Caco-2 (cell line): ENCODE results near the gene SEZ6. TPM values are rescaled to one million over a fixed set of nuclear protein-coding genes. Genes with fewer than 3 reads are reported as not detected.

ENCODE experiments used
- BruUV-seq: library from RNA; stranded (reverse); fragments of 400-500 nt; replicated peaks from 2 replicates; lab custom pipeline; 2021; lab: Mats Ljungman, UMichigan
- CTCF ChIA-PET: fragments of 300-600 bp; sonication (Branson Sonifier 250); formaldehyde crosslinking; loops from one replicate; lab custom pipeline; 2022; ENCODE audit warnings: antibody characterized with exemption; lab: Charles Lee
- POLR2A ChIA-PET: fragments of 300-600 bp; sonication (Branson Sonifier 250); formaldehyde crosslinking; loops from one replicate; lab custom pipeline; 2022; ENCODE audit warnings: antibody characterized with exemption; lab: Charles Lee
- DNase-seq, 2 experiments: peaks; one replicate each; pipeline versions ENCODE4 v3.0.0 to v3.0.0-alpha.2; 2020 to 2022
- H3K27me3 ChIP-seq: replicated peaks from 2 replicates; pipeline ENCODE4 v1.6.0; 2011; ENCODE audit warnings: low read length; ENCODE audit not compliant: control insufficient read depth, insufficient read depth
- H3K36me3 ChIP-seq: 2 replicates; pipeline ENCODE4 v1.5.1; 2011; ENCODE audit warnings: low read length; ENCODE audit not compliant: control insufficient read depth, insufficient read depth
- H3K4me1 ChIP-seq: fragments of 250-450 bp; sonication (Bioruptor Pico); 2 replicates; pipeline ENCODE4 v1.5.1; 2020; ENCODE audit warnings: mild to moderate bottlenecking
- H3K4me3 ChIP-seq: 2 replicates; pipeline ENCODE4 v1.5.1; 2011; ENCODE audit warnings: low read depth, mild to moderate bottlenecking, control low read depth, low read length
- H3K9me3 ChIP-seq: fragments of 250-450 bp; sonication (Bioruptor Pico); 2 replicates; pipeline ENCODE4 v1.5.1; 2020; ENCODE audit warnings: mild to moderate bottlenecking, moderate library complexity
- H3K27ac Mint-ChIP-seq: one replicate; pipeline ENCODE4 v1.8.0; 2022; ENCODE audit warnings: mixed read lengths; ENCODE audit not compliant: unreplicated experiment
- H3K27me3 Mint-ChIP-seq: one replicate; pipeline ENCODE4 v1.8.0; 2022; ENCODE audit warnings: mixed read lengths; ENCODE audit not compliant: insufficient read depth, unreplicated experiment
- H3K36me3 Mint-ChIP-seq: one replicate; pipeline ENCODE4 v1.8.0; 2022; ENCODE audit warnings: mild to moderate bottlenecking, mixed read lengths; ENCODE audit not compliant: insufficient read depth, unreplicated experiment
- H3K4me1 Mint-ChIP-seq: one replicate; pipeline ENCODE4 v1.8.0; 2022; ENCODE audit warnings: low read depth, mixed read lengths; ENCODE audit not compliant: unreplicated experiment
- H3K4me3 Mint-ChIP-seq: one replicate; pipeline ENCODE4 v1.8.0; 2022; ENCODE audit warnings: mild to moderate bottlenecking, moderate library complexity, mixed read lengths; ENCODE audit not compliant: unreplicated experiment
- H3K9me3 Mint-ChIP-seq: one replicate; pipeline ENCODE4 v1.8.0; 2022; ENCODE audit warnings: mixed read lengths; ENCODE audit not compliant: unreplicated experiment
- CTCF ChIP-seq, 2 experiments: fragments of 200-600 bp in 1 of 2; IDR thresholded peaks; 1 replicate in 1 of 2; 2 replicates in 1 of 2; pipeline versions ENCODE4 v1.5.1 to v1.8.0; 2011 to 2022; ENCODE audit warnings: antibody characterized with exemption in 1 of 2, control low read depth in 1 of 2, inconsistent platforms in 1 of 2, low read depth in 1 of 2, low read length in 1 of 2, mild to moderate bottlenecking in 1 of 2, moderate library complexity in 1 of 2; ENCODE audit not compliant: insufficient read depth in 1 of 2, severe bottlenecking in 1 of 2, unreplicated experiment in 1 of 2
- intact Hi-C: fragments of 100-400 bp; cut with micrococcal nuclease; formaldehyde crosslinking; loops from one replicate; pipeline ENCODE4 v1.10.0; 2022; ENCODE audit not compliant: unreplicated experiment
- total RNA-seq: library from RNA; stranded (reverse); gene quantifications from 2 replicates; pipeline ENCODE4 v1.2.3, GENCODE V29; 2022

The SEZ6 gene
- total RNA-seq, 1 experiment from 2014 or later, result not detected

GRCh38 chr17:28944343-28944742 is 61.5 kb downstream of the SEZ6 start:
- Histone ChIP-seq H3K4me3 (no peak overlapping the region), H3K36me3 (peaks cover 2% of the 10 kb centered on the region; the same call in 1 of the 2 replicates), H3K9me3 (no peaks in the 10 kb centered on the region), H3K27me3 (no peaks in the 10 kb centered on the region), H3K4me1 (peaks cover 6% of the 10 kb centered on the region)
- Mint-ChIP-seq H3K27ac (no peak overlapping the region), H3K4me3 (no peak overlapping the region), H3K27me3 (no peaks in the 10 kb centered on the region), H3K9me3 (no peaks in the 10 kb centered on the region), H3K36me3 (peaks cover 44% of the 10 kb centered on the region), H3K4me1 (peaks cover under 1% of the 10 kb centered on the region)
- TF ChIP-seq CTCF (IDR thresholded peaks at IDR 0.05; ENCODE audit: insufficient read depth in 1 of 2, low read depth in 1 of 2, low read length in 1 of 2, severe bottlenecking in 1 of 2, unreplicated experiment in 1 of 2), result no peak
- intact Hi-C loops, result no loop called here
- no peak for DNase-seq
- CTCF ChIA-PET, result interaction anchor here (1.2 kb wide), 1 partner anchor 172 kb away, joined by 4 read pairs; no protein-coding TSS in a partner anchor
- POLR2A ChIA-PET, result no interaction called here
- BruUV-seq, result no TSS peak

- Mint-ChIP-seq H3K27ac (no peak overlapping the region), H3K36me3 (peaks cover 31% of the 10 kb centered on the region), H3K4me3 (no peak overlapping the region), H3K27me3 (no peaks in the 10 kb centered on the region), H3K4me1 (peaks cover 7% of the 10 kb centered on the region), H3K9me3 (no peaks in the 10 kb centered on the region)
- peaks cover 1% of the 10 kb centered on the region for H3K4me1 ChIP-seq
- POLR2A ChIA-PET, result no interaction called here
- H3K36me3 ChIP-seq, result peaks cover 2% of the 10 kb centered on the region; the same call in 1 of the 2 replicates
- no peak for DNase-seq
- H3K27me3 ChIP-seq, result no peaks in the 10 kb centered on the region
- no peak overlapping the region for H3K4me3 ChIP-seq
- no peaks in the 10 kb centered on the region for H3K9me3 ChIP-seq
- CTCF ChIA-PET, result no interaction called here
- no TSS peak for BruUV-seq
- no peak for TF ChIP-seq CTCF (IDR thresholded peaks at IDR 0.05; ENCODE audit: insufficient read depth in 1 of 2, low read depth in 1 of 2, low read length in 1 of 2, severe bottlenecking in 1 of 2, unreplicated experiment in 1 of 2)
- intact Hi-C loops, result no loop called here
Observed at GRCh38 chr17:28942925-28943324, 62.9 kb downstream of the SEZ6 start.

- POLR2A ChIA-PET, result no interaction called here
- H3K9me3 Mint-ChIP-seq, result no peaks in the 10 kb centered on the region
- H3K4me3 ChIP-seq, result no peak overlapping the region
- no peaks in the 10 kb centered on the region for H3K27me3 ChIP-seq
- H3K4me1 ChIP-seq, result peaks cover 6% of the 10 kb centered on the region
- no TSS peak for BruUV-seq
- peaks cover 16% of the 10 kb centered on the region for H3K4me1 Mint-ChIP-seq
- H3K27me3 Mint-ChIP-seq, result no peaks in the 10 kb centered on the region
- H3K36me3 Mint-ChIP-seq, result peaks cover 26% of the 10 kb centered on the region
- CTCF ChIA-PET, result no interaction called here
- peaks cover 2% of the 10 kb centered on the region; the same call in 1 of the 2 replicates for H3K36me3 ChIP-seq
- no peak for DNase-seq
- no peak for TF ChIP-seq CTCF (IDR thresholded peaks at IDR 0.05; ENCODE audit: insufficient read depth in 1 of 2, low read depth in 1 of 2, low read length in 1 of 2, severe bottlenecking in 1 of 2, unreplicated experiment in 1 of 2)
- no peak overlapping the region for H3K4me3 Mint-ChIP-seq
- intact Hi-C loops, result no loop called here
- H3K27ac Mint-ChIP-seq, result no peak overlapping the region
- H3K9me3 ChIP-seq, result no peaks in the 10 kb centered on the region
Observed at GRCh38 chr17:28941251-28941650, 64.6 kb downstream of the SEZ6 start.
